ENCODE data around the gene NAT14. TPM values are rescaled to one million over a fixed set of nuclear protein-coding genes. Genes with fewer than 3 reads are reported as not detected.

The NAT14 gene
- total RNA-seq, 1 experiment from 2014 or later: 93.1 TPM

GRCh38 chr19:55493052-55493644 is 8.2 kb downstream of the NAT14 start:
- Histone ChIP-seq H3K9me3 (ENCODE audit: control insufficient read depth, insufficient read depth, low read depth, low read length) (no peaks in the 10 kb centered on the region), H3K36me3 (ENCODE audit: control insufficient read depth, insufficient read depth, low read length) (no peaks in the 10 kb centered on the region), H3K4me3 (ENCODE audit: low read depth in 2 of 2, low read length in 2 of 2) (no peak overlapping the region), H3K27me3 (ENCODE audit: control insufficient read depth, insufficient read depth, low read length) (no peaks in the 10 kb centered on the region), H3K27ac (ENCODE audit: low read length) (no peak overlapping the region), H3K4me1 (ENCODE audit: control insufficient read depth, insufficient read depth, low read length) (peaks cover 47% of the 10 kb centered on the region)
- ChIA-PET CTCF (interaction anchor here (1.4 kb wide), 1 partner anchor 11 kb away, joined by 5 read pairs; no protein-coding TSS in a partner anchor), POLR2A (interaction anchor here (0.7 kb wide), 1 partner anchor 11 kb away, joined by 5 read pairs; no protein-coding TSS in a partner anchor)
- DNase-seq (ENCODE audit: low read depth, low spot score) (no peak), ATAC-seq (no peak)
- intact Hi-C loops (cut with micrococcal nuclease; ENCODE audit: unreplicated experiment) (no loop called here), in situ Hi-C loops (cut with HindIII; ENCODE audit: low pct_unique_long_range_greater_than_20kb, low sequenced_read_pairs) (no loop called here)
- BruUV-seq (replicated peaks): no TSS peak
- TF ChIP-seq SIN3A (IDR thresholded peaks at IDR 0.05; ENCODE audit: borderline replicate concordance, insufficient read depth, low read depth, low read length) (no peak), TCF7L2 (IDR thresholded peaks at IDR 0.05; ENCODE audit: low read depth, low read length) (no peak), CTCF (IDR thresholded peaks at IDR 0.05) (no peak), POLR2AphosphoS5 (IDR thresholded peaks at IDR 0.05; ENCODE audit: low read depth, low read length) (no peak), REST (IDR thresholded peaks at IDR 0.05; ENCODE audit: insufficient read depth in 1 of 2, low read depth in 2 of 2, low read length in 1 of 2) (no peak)

- H3K36me3 ChIP-seq (ENCODE audit: control insufficient read depth, insufficient read depth, low read length): no peaks in the 10 kb centered on the region
- H3K27ac ChIP-seq (ENCODE audit: low read length): no peak overlapping the region
- BruUV-seq (replicated peaks): no TSS peak
- ATAC-seq (no peak), DNase-seq (ENCODE audit: low read depth, low spot score) (no peak)
- no peaks in the 10 kb centered on the region for H3K9me3 ChIP-seq (ENCODE audit: control insufficient read depth, insufficient read depth, low read depth, low read length)
- CTCF ChIA-PET: interaction anchor here (0.6 to 1.4 kb wide), 4 partner anchors 10 to 204 kb away, joined by 3 to 5 read pairs (median 4); no protein-coding TSS in a partner anchor
- intact Hi-C loops (cut with micrococcal nuclease; ENCODE audit: unreplicated experiment): no loop called here
- H3K4me3 ChIP-seq (ENCODE audit: low read depth in 2 of 2, low read length in 2 of 2): no peak overlapping the region
- in situ Hi-C loops (cut with HindIII; ENCODE audit: low pct_unique_long_range_greater_than_20kb, low sequenced_read_pairs): no loop called here
- peaks cover 43% of the 10 kb centered on the region for H3K4me1 ChIP-seq (ENCODE audit: control insufficient read depth, insufficient read depth, low read length)
- POLR2A ChIA-PET: interaction anchor here (0.6 to 0.7 kb wide), 3 partner anchors 9 to 334 kb away, joined by 4 to 5 read pairs (median 4); partner anchors contain the start of gene NAT14
- TF ChIP-seq TCF7L2 (IDR thresholded peaks at IDR 0.05; ENCODE audit: low read depth, low read length) (no peak), CTCF (IDR thresholded peaks at IDR 0.05) (no peak), REST (IDR thresholded peaks at IDR 0.05; ENCODE audit: insufficient read depth in 1 of 2, low read depth in 2 of 2, low read length in 1 of 2) (no peak), SIN3A (IDR thresholded peaks at IDR 0.05; ENCODE audit: borderline replicate concordance, insufficient read depth, low read depth, low read length) (no peak), POLR2AphosphoS5 (IDR thresholded peaks at IDR 0.05; ENCODE audit: low read depth, low read length) (no peak)
- no peaks in the 10 kb centered on the region for H3K27me3 ChIP-seq (ENCODE audit: control insufficient read depth, insufficient read depth, low read length)
These were observed 8.7 kb downstream of the NAT14 start for GRCh38 chr19:55493645-55494171.

All from Panc1 (cell line).